Stimulated activated naive B cell treated with anti-CD40 and anti-IgM and Interleukin-4, amounts not matched to agents 10 μg/mL and 1 μg/mL and 100 μg/mL, for 72 hours (primary cell): ENCODE data around the gene MKI67.

ENCODE experiments used
- ATAC-seq, 2 donors: fragments of 150-1000 bp; cut with Tn5 transposase; replicated peaks; 2 replicates each; pipeline ENCODE4 v1.10.0; 2021; ENCODE audit warnings: moderate library complexity in 1 of 2
- DNase-seq: peaks from one replicate; pipeline ENCODE4 v3.0.0; 2021
- H3K27ac Mint-ChIP-seq: one replicate; pipeline ENCODE4 v1.8.0; 2022; ENCODE audit warnings: mild to moderate bottlenecking, mixed read lengths
- H3K27me3 Mint-ChIP-seq, 2 donors: one replicate each; pipeline ENCODE4 v1.8.0; 2022; ENCODE audit warnings: mixed read lengths in 2 of 2
- H3K36me3 Mint-ChIP-seq, 2 donors: one replicate each; pipeline ENCODE4 v1.8.0; 2022; ENCODE audit warnings: mixed read lengths in 2 of 2, mild to moderate bottlenecking in 1 of 2
- H3K4me1 Mint-ChIP-seq, 2 donors: one replicate each; pipeline ENCODE4 v1.8.0; 2022; ENCODE audit warnings: mixed read lengths in 2 of 2, mild to moderate bottlenecking in 1 of 2
- H3K4me3 Mint-ChIP-seq, 2 donors: one replicate each; pipeline ENCODE4 v1.8.0; 2022; ENCODE audit warnings: mild to moderate bottlenecking in 2 of 2, mixed read lengths in 2 of 2, moderate library complexity in 1 of 2
- H3K9me3 Mint-ChIP-seq, 2 donors: one replicate each; pipeline ENCODE4 v1.8.0; 2022; ENCODE audit warnings: mixed read lengths in 2 of 2, mild to moderate bottlenecking in 1 of 2

The MKI67 gene

GRCh38 chr10:128128582-128128981 lies 2.4 kb upstream of the MKI67 start:
- Mint-ChIP-seq H3K27me3 (peaks cover 16 to 17% of the 10 kb centered on the region in 2 donors), H3K4me3 (no peak overlapping the region), H3K27ac (peak overlapping the region; percentile 4), H3K9me3 (no peaks in the 10 kb centered on the region), H3K36me3 (peaks cover 0 to 1% of the 10 kb centered on the region in 2 donors), H3K4me1 (peaks cover 8 to 17% of the 10 kb centered on the region in 2 donors)
- DNase-seq (no peak), ATAC-seq (no peak)

GRCh38 chr10:128125416-128125943 lies 743 bp downstream of the MKI67 start:
- Mint-ChIP-seq H3K9me3 (no peaks in the 10 kb centered on the region), H3K4me1 (peaks cover 8 to 17% of the 10 kb centered on the region in 2 donors), H3K36me3 (peaks cover 1 to 3% of the 10 kb centered on the region in 2 donors), H3K4me3 (peak overlapping the region; percentile 88 to 91), H3K27ac (peak overlapping the region; percentile 85), H3K27me3 (peaks cover 19 to 22% of the 10 kb centered on the region in 2 donors)
- DNase-seq (no peak), ATAC-seq (peak in 1 of 2 donors; percentile 1)

- peak overlapping the region; percentile 88 to 91 for H3K4me3 Mint-ChIP-seq
- peaks cover 19 to 22% of the 10 kb centered on the region in 2 donors for H3K27me3 Mint-ChIP-seq
- peaks cover 8 to 17% of the 10 kb centered on the region in 2 donors for H3K4me1 Mint-ChIP-seq
- H3K36me3 Mint-ChIP-seq: peaks cover 1 to 3% of the 10 kb centered on the region in 2 donors
- DNase-seq (no peak), ATAC-seq (no peak)
- H3K9me3 Mint-ChIP-seq: no peaks in the 10 kb centered on the region
- H3K27ac Mint-ChIP-seq: peak overlapping the region; percentile 37
Measured at GRCh38 chr10:128124813-128125403, 1.3 kb downstream of the MKI67 start.

- H3K9me3 Mint-ChIP-seq: no peaks in the 10 kb centered on the region
- no peak for ATAC-seq
- no peak overlapping the region for H3K4me3 Mint-ChIP-seq
- peaks cover 1 to 3% of the 10 kb centered on the region in 2 donors for H3K36me3 Mint-ChIP-seq
- peaks cover 8 to 17% of the 10 kb centered on the region in 2 donors for H3K4me1 Mint-ChIP-seq
- H3K27ac Mint-ChIP-seq: no peak overlapping the region
- DNase-seq: no peak
- H3K27me3 Mint-ChIP-seq: peaks cover 19 to 22% of the 10 kb centered on the region in 2 donors
Measured at GRCh38 chr10:128123846-128124245, 2.4 kb downstream of the MKI67 start.

GRCh38 chr10:128122931-128123330 lies 3.3 kb downstream of the MKI67 start:
- peaks cover 19 to 22% of the 10 kb centered on the region in 2 donors for H3K27me3 Mint-ChIP-seq
- H3K36me3 Mint-ChIP-seq: peaks cover 1 to 3% of the 10 kb centered on the region in 2 donors
- ATAC-seq: no peak
- peaks cover 8 to 17% of the 10 kb centered on the region in 2 donors for H3K4me1 Mint-ChIP-seq
- DNase-seq: no peak
- no peak overlapping the region for H3K4me3 Mint-ChIP-seq
- no peak overlapping the region for H3K27ac Mint-ChIP-seq
- no peaks in the 10 kb centered on the region for H3K9me3 Mint-ChIP-seq

GRCh38 chr10:128121750-128122412 lies 4.3 kb downstream of the MKI67 start:
- ATAC-seq: no peak
- Mint-ChIP-seq H3K27ac (no peak overlapping the region), H3K9me3 (no peaks in the 10 kb centered on the region), H3K4me1 (peaks cover 8 to 10% of the 10 kb centered on the region in 2 donors), H3K4me3 (no peak overlapping the region), H3K36me3 (peaks cover 1 to 3% of the 10 kb centered on the region in 2 donors), H3K27me3 (peaks cover 19 to 22% of the 10 kb centered on the region in 2 donors)
- no peak for DNase-seq

- ATAC-seq (no peak), DNase-seq (no peak)
- H3K36me3 Mint-ChIP-seq: no peaks in the 10 kb centered on the region
- no peaks in the 10 kb centered on the region for H3K9me3 Mint-ChIP-seq
- no peaks in the 10 kb centered on the region for H3K4me1 Mint-ChIP-seq
- H3K27me3 Mint-ChIP-seq: no peaks in the 10 kb centered on the region
- H3K27ac Mint-ChIP-seq: no peak overlapping the region
- no peak overlapping the region for H3K4me3 Mint-ChIP-seq
Measured at GRCh38 chr10:128116851-128117615, 9.2 kb downstream of the MKI67 start.

- DNase-seq (no peak), ATAC-seq (no peak)
- H3K36me3 Mint-ChIP-seq: no peaks in the 10 kb centered on the region
- no peaks in the 10 kb centered on the region for H3K4me1 Mint-ChIP-seq
- H3K4me3 Mint-ChIP-seq: no peak overlapping the region
- H3K27ac Mint-ChIP-seq: no peak overlapping the region
- H3K9me3 Mint-ChIP-seq: no peaks in the 10 kb centered on the region
- no peaks in the 10 kb centered on the region for H3K27me3 Mint-ChIP-seq
Measured at GRCh38 chr10:128116187-128116586, 10.0 kb downstream of the MKI67 start.

DNA sequence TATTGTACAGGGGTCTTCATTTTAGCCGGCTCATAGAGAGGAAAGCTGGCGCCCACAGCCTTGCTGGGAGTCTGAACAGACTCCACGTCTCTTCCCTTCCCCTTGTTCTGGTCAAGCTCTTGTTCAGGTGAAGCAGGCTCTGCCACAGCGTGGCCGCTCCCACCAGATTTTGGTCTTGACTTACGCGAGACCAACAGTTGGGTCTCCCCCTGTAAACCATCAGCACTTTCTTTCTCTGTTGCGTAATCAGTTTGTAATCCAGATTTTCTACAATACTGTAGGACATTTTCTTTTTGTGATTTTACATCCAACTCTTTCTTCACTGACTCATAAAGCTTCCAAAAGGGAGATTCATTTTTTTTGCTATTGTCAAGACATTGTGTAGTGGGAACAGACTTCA lies 10.9 kb downstream of the MKI67 start:
- Mint-ChIP-seq H3K27me3 (no peaks in the 10 kb centered on the region), H3K27ac (no peak overlapping the region), H3K9me3 (no peaks in the 10 kb centered on the region), H3K4me3 (no peak overlapping the region), H3K36me3 (no peaks in the 10 kb centered on the region), H3K4me1 (no peaks in the 10 kb centered on the region)
- DNase-seq (no peak), ATAC-seq (no peak)

- Mint-ChIP-seq H3K27ac (no peak overlapping the region), H3K27me3 (no peaks in the 10 kb centered on the region), H3K4me3 (no peak overlapping the region), H3K4me1 (no peaks in the 10 kb centered on the region), H3K36me3 (no peaks in the 10 kb centered on the region), H3K9me3 (no peaks in the 10 kb centered on the region)
- DNase-seq (no peak), ATAC-seq (no peak)
Measured at GRCh38 chr10:128114901-128115300, 11.3 kb downstream of the MKI67 start.

DNA sequence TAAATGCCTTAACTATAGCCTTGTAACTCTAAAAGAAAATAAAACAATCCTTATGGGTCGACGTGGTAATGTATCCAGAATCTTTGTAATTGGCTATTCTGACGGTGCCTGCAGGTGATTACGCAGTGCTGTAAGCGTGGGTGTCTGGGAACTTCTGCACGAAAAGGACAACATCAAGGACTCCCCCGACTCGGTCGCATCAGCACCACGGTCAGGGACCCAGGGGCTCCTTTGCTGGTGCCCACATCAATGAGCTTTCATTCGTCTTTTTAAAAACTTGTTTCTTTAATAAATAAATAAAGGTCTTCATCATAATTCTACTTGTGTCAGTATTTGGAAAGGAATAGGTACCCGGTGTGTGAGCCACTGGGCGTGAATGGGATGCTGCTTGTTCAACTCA lies 13.2 kb downstream of the MKI67 start:
- no peaks in the 10 kb centered on the region for H3K4me1 Mint-ChIP-seq
- no peaks in the 10 kb centered on the region for H3K9me3 Mint-ChIP-seq
- DNase-seq (no peak), ATAC-seq (no peak)
- H3K4me3 Mint-ChIP-seq: no peak overlapping the region
- no peak overlapping the region for H3K27ac Mint-ChIP-seq
- H3K36me3 Mint-ChIP-seq: no peaks in the 10 kb centered on the region
- H3K27me3 Mint-ChIP-seq: no peaks in the 10 kb centered on the region

DNA sequence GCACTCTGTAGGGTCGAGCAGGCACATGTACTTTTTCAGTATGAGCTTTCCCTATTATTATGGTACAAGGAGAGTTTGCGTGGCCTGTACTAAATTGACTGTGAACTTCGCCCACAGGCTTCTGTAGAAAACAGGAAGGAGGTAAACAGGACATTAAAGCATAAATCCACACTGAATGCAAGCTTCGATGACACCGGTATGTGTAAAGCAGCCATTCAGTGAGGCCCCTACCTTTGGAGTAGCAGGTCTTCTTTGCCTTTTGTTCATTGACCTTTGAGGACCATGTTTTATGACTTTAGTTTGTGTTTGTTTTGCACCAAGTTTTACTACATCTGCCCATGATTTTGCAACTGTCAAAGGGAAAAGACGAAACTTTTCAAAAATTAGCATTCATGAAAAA lies 14.5 kb downstream of the MKI67 start:
- DNase-seq (no peak), ATAC-seq (no peak)
- Mint-ChIP-seq H3K36me3 (no peaks in the 10 kb centered on the region), H3K27me3 (no peaks in the 10 kb centered on the region), H3K4me3 (no peak overlapping the region), H3K27ac (no peak overlapping the region), H3K9me3 (no peaks in the 10 kb centered on the region), H3K4me1 (no peaks in the 10 kb centered on the region)

DNA sequence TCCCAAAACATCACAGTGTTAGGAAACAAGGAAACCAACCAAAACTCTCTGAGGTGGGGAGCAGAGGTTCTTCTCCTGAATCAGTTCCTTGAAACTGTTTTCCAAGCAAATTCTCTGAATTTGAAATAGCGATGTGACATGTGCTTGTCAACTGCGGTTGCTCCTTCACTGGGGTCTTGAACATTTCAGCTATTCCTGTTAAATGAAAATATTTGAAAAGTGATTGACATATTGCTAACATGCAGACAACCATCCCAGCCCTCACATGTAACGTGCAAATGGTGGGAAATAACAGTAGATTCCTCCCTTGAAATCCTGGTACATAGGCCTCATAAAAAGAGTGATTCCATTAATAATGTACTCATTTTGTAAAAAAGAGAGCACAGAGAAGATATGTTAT lies 15.9 kb downstream of the MKI67 start:
- no peaks in the 10 kb centered on the region for H3K36me3 Mint-ChIP-seq
- DNase-seq (no peak), ATAC-seq (no peak)
- H3K9me3 Mint-ChIP-seq: no peaks in the 10 kb centered on the region
- no peaks in the 10 kb centered on the region for H3K27me3 Mint-ChIP-seq
- no peaks in the 10 kb centered on the region for H3K4me1 Mint-ChIP-seq
- H3K4me3 Mint-ChIP-seq: no peak overlapping the region
- no peak overlapping the region for H3K27ac Mint-ChIP-seq

GRCh38 chr10:128109707-128110106 lies 16.5 kb downstream of the MKI67 start:
- Mint-ChIP-seq H3K4me1 (no peaks in the 10 kb centered on the region), H3K27ac (no peak overlapping the region), H3K36me3 (no peaks in the 10 kb centered on the region), H3K9me3 (no peaks in the 10 kb centered on the region), H3K4me3 (no peak overlapping the region), H3K27me3 (no peaks in the 10 kb centered on the region)
- DNase-seq: no peak
- ATAC-seq: no peak
